ENCODE measurements around the gene DNAI4. TPM values are rescaled to one million over a fixed set of nuclear protein-coding genes. Genes with fewer than 3 reads are reported as not detected.
A peak's percentile ranks its signal among the peaks of the same experiment; 100 is the strongest.

The DNAI4 gene
- total and polyA plus RNA-seq, 2 experiments from 2014 or later = 2.9 to 5.9 TPM

GRCh38 chr1:66930823-66931174 is 6.1 kb upstream of the DNAI4 start:
- Histone ChIP-seq H2AFZ (peak overlapping the region; percentile 75), H3K36me3 (replicated peaks; ENCODE audit: insufficient read depth, low read depth) (no peaks in the 10 kb centered on the region), H3K27ac (peak overlapping the region; percentile 98), H3K9me3 (ENCODE audit: low read depth) (no peaks in the 10 kb centered on the region), H3K4me1 (ENCODE audit: insufficient read depth) (peaks cover 26% of the 10 kb centered on the region), H3K9me2 (replicated peaks; ENCODE audit: insufficient read depth) (no peaks in the 10 kb centered on the region), H3K79me2 (peaks cover 87% of the 10 kb centered on the region), H3K27me3 (no peaks in the 10 kb centered on the region), H3K4me3 (peak overlapping the region; percentile 63), H4K20me1 (ENCODE audit: insufficient read depth, poor library complexity, severe bottlenecking) (peaks cover 27% of the 10 kb centered on the region), H3K4me2 (peak overlapping the region; percentile 83)
- no peak for DNase-seq (ENCODE audit: low spot score)
- 0% methylated on average over 6 of the region's 6 CpGs for WGBS (ENCODE audit: low lambda C conversion rate, missing lambda C conversion rate)
- no peak for TF ChIP-seq EZH2phosphoT487 (IDR thresholded peaks at IDR 0.05; ENCODE audit: low read depth, severe bottlenecking, unreplicated experiment)
- no peak for TF ChIP-seq CTCF (IDR thresholded peaks at IDR 0.05; ENCODE audit: poor library complexity)
- TF ChIP-seq EZH2 (IDR thresholded peaks at IDR 0.05; ENCODE audit: borderline replicate concordance) = no peak

GRCh38 chr1:66929999-66930822 is 5.6 kb upstream of the DNAI4 start:
- Histone ChIP-seq H3K4me2 (peak overlapping the region; percentile 83), H3K36me3 (replicated peaks; ENCODE audit: insufficient read depth, low read depth) (no peaks in the 10 kb centered on the region), H3K79me2 (peaks cover 82% of the 10 kb centered on the region), H3K9me2 (replicated peaks; ENCODE audit: insufficient read depth) (no peaks in the 10 kb centered on the region), H3K4me1 (ENCODE audit: insufficient read depth) (peaks cover 26% of the 10 kb centered on the region), H3K27ac (peak overlapping the region; percentile 98), H2AFZ (peak overlapping the region; percentile 75), H4K20me1 (ENCODE audit: insufficient read depth, poor library complexity, severe bottlenecking) (peaks cover 27% of the 10 kb centered on the region), H3K27me3 (no peaks in the 10 kb centered on the region), H3K9me3 (ENCODE audit: low read depth) (no peaks in the 10 kb centered on the region), H3K4me3 (peak overlapping the region; percentile 63)
- peak; percentile 97 for DNase-seq (ENCODE audit: low spot score)
- WGBS (ENCODE audit: low lambda C conversion rate, missing lambda C conversion rate) = under 1% methylated on average over 30 of the region's 83 CpGs
- TF ChIP-seq EZH2phosphoT487 (IDR thresholded peaks at IDR 0.05; ENCODE audit: low read depth, severe bottlenecking, unreplicated experiment) (no peak), CTCF (IDR thresholded peaks at IDR 0.05; ENCODE audit: poor library complexity) (peak; percentile 40)

GRCh38 chr1:66929691-66929998 is 5.0 kb upstream of the DNAI4 start:
- Histone ChIP-seq H2AFZ (peak overlapping the region; percentile 53), H3K79me2 (peaks cover 76% of the 10 kb centered on the region)
- no peak for DNase-seq (ENCODE audit: low spot score)

More at GRCh38 chr1:66929691-66929998, 5.0 kb upstream of the DNAI4 start:
- peaks cover 25% of the 10 kb centered on the region for H4K20me1 ChIP-seq (ENCODE audit: insufficient read depth, poor library complexity, severe bottlenecking)
- peaks cover 26% of the 10 kb centered on the region for H3K4me1 ChIP-seq (ENCODE audit: insufficient read depth)
- H3K4me2 ChIP-seq = peak overlapping the region; percentile 73
- no peaks in the 10 kb centered on the region for H3K9me2 ChIP-seq (replicated peaks; ENCODE audit: insufficient read depth)
- H3K27me3 ChIP-seq = no peaks in the 10 kb centered on the region
- H3K4me3 ChIP-seq = peak overlapping the region; percentile 33
- TF ChIP-seq EZH2 (IDR thresholded peaks at IDR 0.05; ENCODE audit: borderline replicate concordance) (no peak), EZH2phosphoT487 (IDR thresholded peaks at IDR 0.05; ENCODE audit: low read depth, severe bottlenecking, unreplicated experiment) (no peak), CTCF (IDR thresholded peaks at IDR 0.05; ENCODE audit: poor library complexity) (no peak)
- H3K9me3 ChIP-seq (ENCODE audit: low read depth) = no peaks in the 10 kb centered on the region
- H3K36me3 ChIP-seq (replicated peaks; ENCODE audit: insufficient read depth, low read depth) = no peaks in the 10 kb centered on the region
- H3K27ac ChIP-seq = peak overlapping the region; percentile 98
- 38% methylated on average over 9 of the region's 9 CpGs for WGBS (ENCODE audit: low lambda C conversion rate, missing lambda C conversion rate)
